Peyer's patch (tissue), 4 donors: Measurements from ENCODE around the gene NPBWR2.

Experiments used
- CTCF ChIP-seq, 6 experiments: fragments of 450-650 bp in 4 of 6; fragments of 200-600 bp in 2 of 6; sonication (generic) in 1 of 6; IDR thresholded peaks; one replicate each; pipeline ENCODE4 v1.5.1; 2017 to 2019; ENCODE audit warnings: antibody characterized with exemption in 6 of 6, mild to moderate bottlenecking in 3 of 6, moderate library complexity in 1 of 6
- POLR2A ChIP-seq, 2 donors: fragments of 450-650 bp; IDR thresholded peaks; one replicate each; pipeline ENCODE4 v1.5.1; 2017; ENCODE audit warnings: antibody characterized with exemption in 2 of 2, mild to moderate bottlenecking in 2 of 2, moderate library complexity in 2 of 2

- TF ChIP-seq CTCF (IDR thresholded peaks at IDR 0.05), result no peak
- TF ChIP-seq POLR2A (IDR thresholded peaks at IDR 0.05), result no peak
These were observed 23.5 kb upstream of the NPBWR2 start for GRCh38 chr20:64130876-64131275.
